Activated CD4-positive, CD25-positive, alpha-beta regulatory T cell treated with anti-CD3 and anti-CD28 coated beads, Interleukin-2, amount 50 U/mL, for 72 hours (primary cell): ENCODE measurements around the gene TSPAN18.

Source experiments
- DNase-seq: peaks from one replicate; pipeline ENCODE4 v3.0.0; 2021

The TSPAN18 gene

GRCh38 chr11:44831605-44832394, 105.0 kb downstream of the TSPAN18 start:
- no peak for DNase-seq

DNA sequence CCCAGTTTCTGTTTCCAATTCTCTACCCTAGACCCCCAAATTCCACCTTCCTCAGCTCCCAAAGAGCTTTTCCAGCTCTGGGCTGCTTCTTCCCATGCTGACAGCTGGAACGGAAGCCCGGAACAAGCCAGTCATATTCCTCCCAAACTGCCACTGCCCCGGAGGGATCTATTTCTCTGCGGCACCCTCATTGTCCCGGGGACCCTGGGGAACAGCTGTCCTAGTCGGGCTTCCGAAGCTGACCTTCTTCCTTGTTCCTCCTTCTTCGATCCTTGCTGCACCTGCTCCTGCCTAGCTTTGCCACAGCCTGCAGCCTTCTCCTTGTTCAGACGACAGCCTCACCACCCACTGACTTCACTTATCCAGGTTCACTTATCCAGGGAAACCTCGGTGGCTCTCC, 105.7 kb downstream of the TSPAN18 start:
- DNase-seq, result no peak

- DNase-seq, result no peak
Observed at GRCh38 chr11:44833221-44833876, 106.6 kb downstream of the TSPAN18 start.

DNA sequence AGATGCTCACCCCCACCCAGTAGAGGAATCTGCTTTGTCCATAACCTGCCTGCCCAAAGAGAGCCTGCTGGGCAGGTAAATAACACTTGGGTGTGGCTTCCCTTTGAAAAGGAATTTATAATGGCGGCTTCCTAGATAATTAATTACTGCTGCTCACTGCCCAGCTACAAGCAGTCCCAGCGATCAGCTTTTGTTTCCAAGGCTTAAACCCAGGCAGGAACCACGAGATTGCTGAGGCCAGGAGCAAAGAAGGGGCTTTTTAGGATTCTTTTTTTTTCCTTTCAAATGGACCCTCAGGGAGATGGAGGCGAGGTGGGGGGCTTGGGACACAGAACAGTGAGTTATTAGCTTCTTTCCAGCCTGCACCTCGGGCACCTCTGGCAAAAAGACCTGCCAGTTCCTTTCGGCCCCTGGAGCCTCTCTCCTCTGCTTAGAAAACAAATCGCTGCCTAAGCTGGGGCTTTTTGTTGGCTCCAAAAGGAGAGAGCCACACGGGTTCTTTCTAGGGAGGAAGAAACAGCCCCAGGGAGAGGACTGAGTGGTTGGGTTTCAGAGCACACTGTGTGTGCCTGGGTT, 107.2 kb downstream of the TSPAN18 start:
- no peak for DNase-seq

GRCh38 chr11:44834846-44835245, 108.1 kb downstream of the TSPAN18 start:
- no peak for DNase-seq

DNA sequence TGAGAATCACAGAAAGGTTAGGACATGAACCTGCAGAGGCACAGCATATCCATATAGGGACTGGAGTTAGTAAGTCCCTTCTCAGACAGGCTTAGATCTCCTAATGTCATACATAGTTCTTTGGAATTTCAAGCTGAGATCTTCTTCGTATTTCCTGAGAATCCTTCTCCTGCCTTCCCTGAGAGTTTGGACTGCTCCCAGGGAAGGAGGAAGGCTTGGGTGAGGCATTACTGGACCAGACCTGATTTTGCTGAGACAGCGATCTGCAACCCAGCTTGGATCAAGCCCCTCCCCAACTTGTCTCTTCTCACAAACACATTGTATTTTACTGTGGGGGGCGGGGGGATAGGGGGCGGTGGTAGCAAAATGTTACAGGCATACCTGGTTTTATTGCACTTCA, 108.5 kb downstream of the TSPAN18 start:
- no peak for DNase-seq

DNA sequence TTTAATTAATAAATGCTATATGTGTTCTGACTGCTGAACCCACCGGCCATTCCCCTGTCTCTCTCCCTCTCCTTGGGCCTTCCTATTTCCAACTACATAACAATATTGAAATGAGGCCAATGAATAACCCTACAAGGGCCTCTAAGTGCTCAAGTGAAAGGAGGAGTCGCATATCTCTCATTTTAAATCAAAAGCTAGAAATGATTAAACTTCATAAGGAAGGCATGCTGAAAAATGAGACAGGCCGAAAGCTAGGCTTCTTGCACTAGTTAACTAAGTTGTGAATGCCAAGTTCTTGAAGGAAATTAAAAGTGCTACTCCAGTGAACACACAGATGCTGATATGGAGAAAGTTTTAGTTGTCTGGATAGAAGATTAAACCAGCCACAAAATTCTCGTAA, 109.2 kb downstream of the TSPAN18 start:
- no peak for DNase-seq

GRCh38 chr11:44837661-44838060, 110.9 kb downstream of the TSPAN18 start:
- DNase-seq, result no peak

GRCh38 chr11:44839458-44840084, 112.8 kb downstream of the TSPAN18 start:
- DNase-seq, result no peak

GRCh38 chr11:44840085-44840478, 113.3 kb downstream of the TSPAN18 start:
- DNase-seq, result no peak

DNA sequence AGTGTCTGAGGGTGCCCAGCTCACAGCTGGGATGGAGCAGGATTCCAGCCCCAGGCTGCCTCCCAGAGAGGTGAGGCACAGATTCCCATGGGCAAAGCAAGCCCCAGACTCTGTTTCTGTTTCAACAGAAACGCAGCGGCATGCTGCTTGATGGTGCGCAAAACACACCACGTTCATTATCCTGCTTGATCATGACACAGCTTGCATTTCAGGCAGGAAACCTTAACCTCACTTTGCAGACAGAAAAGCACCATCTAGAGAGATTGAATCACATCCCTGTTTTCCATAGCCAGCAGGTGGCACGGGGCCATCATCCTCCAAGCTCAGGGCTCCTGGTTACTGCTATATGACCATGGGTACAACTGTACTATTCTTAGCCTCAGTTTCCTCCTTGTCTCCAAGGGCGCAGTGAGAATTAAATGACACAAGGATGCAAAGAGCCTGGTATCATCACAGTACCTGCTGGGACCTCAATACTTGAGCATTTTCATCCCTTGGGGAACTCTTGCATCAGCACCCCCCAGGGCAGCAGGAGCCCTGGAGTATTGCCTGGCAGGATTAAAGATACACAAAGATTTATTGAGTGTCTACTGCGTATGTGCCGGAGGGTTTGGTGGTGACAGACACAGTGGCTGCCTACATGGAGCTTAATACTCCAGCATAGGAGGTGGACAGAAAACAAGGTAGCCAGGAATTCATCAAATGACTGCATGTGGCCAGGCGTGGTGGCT, 113.9 kb downstream of the TSPAN18 start:
- no peak for DNase-seq

DNA sequence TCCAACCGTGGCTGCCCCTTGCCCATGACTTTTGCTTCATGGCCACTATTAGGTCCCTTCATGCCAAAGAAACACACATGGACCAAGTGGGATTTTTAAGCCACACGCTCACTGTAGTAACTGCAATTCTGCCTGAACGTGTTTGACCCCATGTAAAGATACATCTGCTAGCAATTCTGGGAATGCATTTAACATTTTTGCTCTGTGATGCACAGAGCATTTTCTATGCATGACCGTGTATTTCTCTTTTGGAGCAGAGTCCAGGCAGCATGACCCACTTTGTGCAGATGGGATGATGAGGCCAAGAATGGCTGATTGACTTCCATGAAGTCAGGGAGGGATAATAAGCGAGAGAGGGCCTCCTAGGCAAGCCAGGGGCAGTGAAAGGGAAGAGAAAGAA, 115.5 kb downstream of the TSPAN18 start:
- no peak for DNase-seq

DNA sequence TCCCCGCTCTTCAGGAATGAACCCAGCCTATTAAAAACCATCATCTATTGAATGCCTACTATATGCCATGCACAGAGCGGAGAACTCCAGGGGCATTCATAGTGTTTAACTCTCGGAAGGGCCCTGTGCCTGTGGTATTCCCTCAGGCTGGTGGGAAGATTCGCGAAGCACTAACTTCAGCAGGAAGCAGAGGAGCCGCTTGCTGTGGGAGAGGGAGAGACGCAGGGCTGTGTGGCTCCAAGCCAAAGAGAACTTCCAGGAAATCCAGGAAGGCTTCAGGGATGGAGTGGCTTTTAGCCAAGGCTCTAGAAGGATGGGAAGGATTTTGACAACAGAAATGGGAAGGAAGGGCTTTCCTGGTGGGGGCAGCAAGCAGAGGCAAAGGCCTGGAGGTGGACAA, 120.1 kb downstream of the TSPAN18 start:
- no peak for DNase-seq

DNA sequence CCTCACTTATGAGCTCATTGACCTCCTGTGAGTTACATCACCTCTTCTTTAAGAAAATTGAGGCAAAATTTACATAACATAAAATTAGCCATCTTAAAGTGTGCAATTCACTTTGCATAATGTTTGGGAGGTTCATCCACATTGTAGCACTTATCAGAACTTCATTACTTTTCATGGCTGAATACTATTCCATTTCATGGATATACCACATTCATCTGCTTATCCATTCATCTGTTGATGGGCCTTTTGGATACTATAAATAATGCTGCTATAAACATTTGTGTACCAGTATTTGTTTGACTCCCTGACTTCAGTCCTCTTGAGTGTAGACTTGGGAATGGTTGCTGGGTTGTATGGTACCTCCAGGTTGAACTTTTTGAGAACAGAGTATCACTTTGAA, 120.6 kb downstream of the TSPAN18 start:
- no peak for DNase-seq

DNA sequence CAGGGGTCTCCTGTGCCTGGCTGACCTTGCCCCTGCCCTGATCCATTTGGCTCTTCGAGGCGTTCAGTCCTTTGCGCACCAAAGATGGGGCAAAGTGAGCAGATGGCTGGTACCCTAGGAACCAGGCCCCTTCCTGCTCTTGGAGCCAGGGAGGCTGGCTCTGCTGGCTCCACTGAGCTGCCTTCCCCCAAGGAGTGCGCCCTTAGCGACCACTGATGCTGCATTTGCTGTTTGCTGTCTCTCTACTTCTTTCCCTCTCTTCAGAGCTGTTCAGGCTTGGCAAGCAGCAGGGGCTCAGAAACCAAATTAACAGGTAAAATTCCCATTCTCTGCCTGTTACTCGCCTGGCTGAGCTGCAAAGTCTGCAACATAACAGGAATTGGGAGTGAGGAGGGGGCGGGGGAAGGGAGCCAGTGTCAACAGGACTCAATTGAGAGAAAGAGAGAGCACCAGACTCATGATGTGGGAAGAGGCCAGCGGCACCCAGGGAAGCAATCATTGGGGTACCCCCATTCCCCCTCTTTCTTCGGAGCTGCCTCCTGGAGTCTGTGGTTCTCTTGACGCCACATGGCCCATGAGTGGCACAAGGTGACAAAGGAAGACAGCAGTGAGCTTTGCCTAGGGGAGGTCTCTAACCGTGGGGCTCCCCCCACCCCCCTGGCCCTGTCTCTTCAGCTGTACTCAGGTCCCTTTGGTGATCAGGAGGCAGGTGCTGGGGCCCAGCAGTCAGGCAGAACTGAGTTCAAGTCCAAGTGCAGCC, 121.6 kb downstream of the TSPAN18 start:
- DNase-seq, result no peak

DNA sequence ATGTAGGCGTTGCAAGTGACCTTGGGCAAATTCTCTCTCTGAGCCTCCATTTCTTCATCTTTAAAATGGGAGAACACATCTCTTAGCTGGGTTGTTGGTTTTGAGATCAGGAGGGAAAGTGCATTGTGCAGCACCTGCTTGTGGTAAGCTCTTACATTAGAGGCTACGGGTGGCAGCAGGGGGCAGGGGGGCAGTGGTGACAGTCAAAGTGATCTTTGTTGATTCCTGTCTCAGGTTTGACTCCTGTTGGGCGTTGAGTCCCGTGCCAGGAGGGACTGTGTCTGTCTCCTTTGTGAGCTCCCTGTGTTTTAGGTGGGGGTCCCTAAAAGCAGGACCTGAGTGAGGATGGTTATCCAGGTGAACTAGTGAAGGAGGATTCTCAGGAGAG, 122.2 kb downstream of the TSPAN18 start:
- no peak for DNase-seq

- no peak for DNase-seq
Observed at GRCh38 chr11:44849424-44849823, 122.7 kb downstream of the TSPAN18 start.

- no peak for DNase-seq
Observed at GRCh38 chr11:44849922-44850321, 123.2 kb downstream of the TSPAN18 start.

DNA sequence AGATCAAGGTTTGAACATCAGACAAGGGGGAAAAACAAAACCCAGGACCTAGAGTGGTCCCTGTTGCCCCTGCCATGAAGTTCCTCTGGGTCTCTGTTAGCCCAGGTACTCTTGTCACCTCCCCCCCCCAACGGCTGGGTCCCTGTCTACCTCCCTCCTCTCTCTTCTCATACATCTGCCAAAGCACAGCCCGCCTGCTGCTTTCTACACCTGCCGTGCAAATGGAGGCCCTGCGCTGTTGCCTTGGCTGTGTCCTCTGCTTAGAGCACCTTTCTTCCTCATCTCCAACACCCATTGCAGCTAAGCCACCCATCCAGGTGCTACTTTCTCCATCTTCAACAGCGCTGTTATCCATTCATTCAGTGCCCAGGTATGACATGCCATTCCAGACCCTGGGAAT, 124.7 kb downstream of the TSPAN18 start:
- no peak for DNase-seq

GRCh38 chr11:44852159-44852747, 125.5 kb downstream of the TSPAN18 start:
- no peak for DNase-seq

GRCh38 chr11:44852952-44853351, 126.2 kb downstream of the TSPAN18 start:
- no peak for DNase-seq

DNA sequence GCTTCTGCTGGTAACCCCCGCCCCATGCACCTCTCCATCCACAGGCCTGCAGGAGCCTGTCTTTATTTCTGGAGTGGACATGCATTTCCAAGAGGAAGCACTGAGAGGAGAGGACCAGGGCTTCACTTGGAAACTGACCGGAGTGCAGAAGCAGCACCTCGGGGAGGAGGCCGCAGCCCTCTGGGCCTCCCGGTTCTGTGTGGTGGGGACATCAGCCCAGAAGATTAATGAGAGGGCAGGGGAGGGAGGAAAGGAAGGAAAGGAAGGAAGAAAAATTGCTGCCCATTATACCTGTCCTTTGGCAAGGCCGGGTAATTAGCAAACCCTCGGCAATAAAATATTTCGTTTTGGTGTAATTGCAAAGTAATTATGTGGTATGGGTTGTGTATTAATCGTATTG, 126.9 kb downstream of the TSPAN18 start:
- DNase-seq, result no peak
